GM23338 (cell line): ENCODE data around the gene C6orf118.

ENCODE experiments used
- CREB1 ChIP-seq: fragments of 250-450 bp; sonication (Bioruptor Pico); IDR thresholded peaks from 2 replicates; pipeline ENCODE4 v1.5.0; 2020; ENCODE audit warnings: low read depth, mild to moderate bottlenecking, moderate library complexity
- CTCF ChIP-seq, 2 experiments: fragments of 200-600 bp in 1 of 2; sonication (generic) in 1 of 2; conservative IDR thresholded peaks; 2 replicates each; pipeline versions ENCODE4 v1.5.1 to v1.6.1; 2016 to 2017; ENCODE audit warnings: antibody characterized with exemption in 2 of 2, low read depth in 2 of 2, mild to moderate bottlenecking in 2 of 2, moderate library complexity in 1 of 2
- EZH2 ChIP-seq: fragments of 200-600 bp; sonication (generic); IDR thresholded peaks from one replicate; pipeline ENCODE4 v1.8.0; 2017; ENCODE audit warnings: antibody characterized with exemption, mild to moderate bottlenecking, low read depth; ENCODE audit not compliant: unreplicated experiment
- EZH2phosphoT487 ChIP-seq: fragments of 200-600 bp; sonication (generic); IDR thresholded peaks from one replicate; pipeline ENCODE4 v1.8.1; 2018; ENCODE audit warnings: antibody characterized with exemption; ENCODE audit not compliant: unreplicated experiment
- JUNB ChIP-seq: IDR thresholded peaks from one replicate; pipeline ENCODE4 v1.6.1; 2016; ENCODE audit warnings: antibody characterized with exemption; ENCODE audit not compliant: unreplicated experiment
- NANOG ChIP-seq: IDR thresholded peaks from 2 replicates; pipeline ENCODE4 v1.6.1; 2016; ENCODE audit warnings: antibody characterized with exemption, borderline replicate concordance
- POLR2AphosphoS5 ChIP-seq: IDR thresholded peaks from 2 replicates; pipeline ENCODE4 v1.6.1; 2016; ENCODE audit warnings: antibody characterized with exemption, low read depth
- REST ChIP-seq: IDR thresholded peaks from one replicate; pipeline ENCODE4 v1.6.1; 2018; ENCODE audit warnings: antibody characterized with exemption; ENCODE audit not compliant: unreplicated experiment

DNA sequence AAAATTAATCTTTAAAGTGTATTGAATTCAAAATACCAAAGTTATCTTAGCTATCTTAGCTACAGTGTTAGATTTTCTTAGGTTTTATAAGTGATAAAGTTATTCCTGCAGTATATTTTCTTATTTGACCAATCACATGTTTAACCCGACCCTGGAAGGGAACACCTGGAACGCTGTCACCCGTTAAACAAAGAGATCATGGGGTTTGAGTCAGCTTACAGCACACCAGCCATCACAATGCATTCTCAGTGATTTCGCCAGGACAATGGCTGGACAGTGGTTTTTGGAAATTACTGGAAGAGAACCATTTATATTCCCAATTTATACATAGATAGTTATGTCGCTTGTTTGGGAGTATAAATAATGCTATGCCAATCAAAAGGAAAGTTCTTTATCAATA lies 10.5 kb downstream of the C6orf118 start:
- TF ChIP-seq JUNB, result no peak
- TF ChIP-seq CREB1 (CRISPR knock-in tag), result no peak
- no peak for TF ChIP-seq REST
- TF ChIP-seq CTCF (conservative IDR thresholded peaks at IDR 0.05; ENCODE audit: low read depth in 2 of 2), result no peak
- no peak for TF ChIP-seq POLR2AphosphoS5
- no peak for TF ChIP-seq EZH2
- TF ChIP-seq EZH2phosphoT487, result no peak
- no peak for TF ChIP-seq NANOG
